H1 (cell line): Measurements from ENCODE around the gene KAT8. TPM values are rescaled to one million over a fixed set of nuclear protein-coding genes. Genes with fewer than 3 reads are reported as not detected.

ENCODE experiments used
- CTCF ChIA-PET: fragments of 300-600 bp; sonication (Branson Sonifier 250); formaldehyde crosslinking; loops from one replicate; lab custom pipeline; 2021; ENCODE audit not compliant: partially characterized antibody; lab: Charles Lee
- POLR2A ChIA-PET: fragments of 300-600 bp; sonication (Branson Sonifier 250); formaldehyde crosslinking; loops from one replicate; lab custom pipeline; 2021; ENCODE audit warnings: inconsistent platforms; ENCODE audit not compliant: partially characterized antibody; lab: Charles Lee
- DNase-seq, 2 experiments: peaks; one replicate each; pipeline versions ENCODE4 v3.0.0 to v3.0.0-alpha.2; 2010 to 2022; ENCODE audit warnings: low spot score in 2 of 2, low read depth in 1 of 2, mixed read lengths in 1 of 2
- FAIRE-seq: peaks from 2 replicates; lab custom pipeline; 2011; peaks lifted over from hg19 to GRCh38; lab: Jason Lieb, UNC
- H2AFZ ChIP-seq: 2 replicates; pipeline ENCODE4 v1.8.1; 2012; ENCODE audit warnings: low read length, inconsistent platforms
- H2AK5ac ChIP-seq: 2 replicates; pipeline ENCODE4 v1.6.1; 2013; ENCODE audit warnings: low read depth, low read length
- H2BK120ac ChIP-seq: replicated peaks from 2 replicates; pipeline ENCODE3; 2013; ENCODE audit warnings: low read depth, low read length, inconsistent platforms
- H2BK12ac ChIP-seq: 2 replicates; pipeline ENCODE4 v1.6.1; 2013; ENCODE audit warnings: low read depth, low read length
- H2BK15ac ChIP-seq: 2 replicates; pipeline ENCODE4 v1.6.1; 2013; ENCODE audit warnings: low read length
- H2BK20ac ChIP-seq: 2 replicates; pipeline ENCODE4 v1.6.1; 2013; ENCODE audit warnings: low read length
- H2BK5ac ChIP-seq: 2 replicates; pipeline ENCODE4 v1.6.1; 2013; ENCODE audit warnings: low read depth, low read length
- H3K14ac ChIP-seq: 2 replicates; pipeline ENCODE4 v1.6.1; 2013; ENCODE audit warnings: inconsistent platforms; ENCODE audit not compliant: insufficient read length
- H3K18ac ChIP-seq: 2 replicates; pipeline ENCODE4 v1.6.1; 2013; ENCODE audit warnings: low read length; ENCODE audit errors: extremely low read depth
- H3K23ac ChIP-seq: 2 replicates; pipeline ENCODE4 v1.6.1; 2013; ENCODE audit warnings: inconsistent platforms; ENCODE audit not compliant: insufficient read length
- H3K23me2 ChIP-seq: 2 replicates; pipeline ENCODE4 v1.6.1; 2013; ENCODE audit warnings: low read depth, low read length
- H3K27ac ChIP-seq: 2 replicates; pipeline ENCODE4 v1.6.1; 2011; ENCODE audit warnings: low read depth, low read length, inconsistent platforms
- H3K27me3 ChIP-seq, 4 experiments: replicated peaks in 1 of 4; 1 replicate in 1 of 4; 2 replicates in 3 of 4; pipeline versions ENCODE4 v1.6.1 to v1.8.1; 2011 to 2013; ENCODE audit warnings: low read length in 3 of 4, mild to moderate bottlenecking in 3 of 4, inconsistent platforms in 2 of 4, mixed read lengths in 2 of 4, moderate library complexity in 1 of 4; ENCODE audit not compliant: control insufficient read depth in 3 of 4, insufficient read depth in 3 of 4; ENCODE audit errors: extremely low read depth in 1 of 4
- H3K36me3 ChIP-seq, 4 experiments: 2 replicates each; pipeline versions ENCODE4 v1.6.1 to v1.8.1; 2011 to 2013; ENCODE audit warnings: mild to moderate bottlenecking in 4 of 4, low read length in 3 of 4, moderate library complexity in 2 of 4, control low read depth in 1 of 4, inconsistent platforms in 1 of 4; ENCODE audit not compliant: insufficient read depth in 4 of 4, control insufficient read depth in 2 of 4
- H3K4ac ChIP-seq: replicated peaks from 2 replicates; pipeline ENCODE3; 2013; ENCODE audit warnings: low read length, low read depth, mixed read lengths, inconsistent platforms; ENCODE audit not compliant: insufficient read length
- H3K4me1 ChIP-seq, 4 experiments: replicated peaks in 1 of 4; 1 replicate in 1 of 4; 2 replicates in 3 of 4; pipeline versions ENCODE4 v1.6.1 to v1.8.1; 2011 to 2013; ENCODE audit warnings: low read length in 3 of 4, inconsistent platforms in 2 of 4, mixed read lengths in 1 of 4; ENCODE audit not compliant: insufficient read depth in 4 of 4, control insufficient read depth in 3 of 4
- H3K4me2 ChIP-seq, 2 experiments: 2 replicates each; pipeline versions ENCODE4 v1.6.1 to v1.8.1; 2011 to 2013; ENCODE audit warnings: low read depth in 2 of 2, low read length in 2 of 2, control low read depth in 1 of 2, inconsistent platforms in 1 of 2, mild to moderate bottlenecking in 1 of 2; ENCODE audit not compliant: insufficient read depth in 1 of 2
- H3K4me3 ChIP-seq, 4 experiments: fragments of 200-600, 300-600 bp in 1 of 4; sonication (generic), shearing (Covaris generic), sonication (Bioruptor Twin) in 1 of 4; 2 replicates each; pipeline versions ENCODE4 v1.5.1 to v1.8.1; 2011 to 2016; ENCODE audit warnings: low read length in 4 of 4, low read depth in 3 of 4, control low read depth in 2 of 4, inconsistent platforms in 2 of 4, mild to moderate bottlenecking in 2 of 4, mixed read lengths in 1 of 4, moderate library complexity in 1 of 4; ENCODE audit not compliant: insufficient read depth in 2 of 4; ENCODE audit errors: extremely low read depth in 1 of 4
- H3K56ac ChIP-seq: replicated peaks from 2 replicates; pipeline ENCODE3; 2013; ENCODE audit warnings: low read depth, mild to moderate bottlenecking, mixed read lengths, low read length, inconsistent platforms; ENCODE audit not compliant: insufficient read length
- H3K79me1 ChIP-seq: 2 replicates; pipeline ENCODE4 v1.6.1; 2013; ENCODE audit warnings: low read depth, low read length, control low read depth
- H3K79me2 ChIP-seq, 2 experiments: 2 replicates each; pipeline versions ENCODE4 v1.6.1 to v1.8.1; 2012 to 2013; ENCODE audit warnings: low read length in 2 of 2, mild to moderate bottlenecking in 2 of 2, inconsistent platforms in 1 of 2; ENCODE audit not compliant: insufficient read depth in 2 of 2, control insufficient read depth in 1 of 2
- H3K9ac ChIP-seq, 4 experiments: replicated peaks in 1 of 4; 1 replicate in 1 of 4; 2 replicates in 3 of 4; pipeline versions ENCODE4 v1.6.1 to v1.8.1; 2011 to 2013; ENCODE audit warnings: low read depth in 3 of 4, low read length in 3 of 4, control low read depth in 2 of 4, mild to moderate bottlenecking in 2 of 4, moderate library complexity in 2 of 4, inconsistent platforms in 1 of 4; ENCODE audit errors: extremely low read depth in 1 of 4
- H3K9me3 ChIP-seq, 2 experiments: 2 replicates each; pipeline versions ENCODE4 v1.6.1 to v1.8.1; 2012 to 2013; ENCODE audit warnings: mild to moderate bottlenecking in 2 of 2, moderate library complexity in 2 of 2, control low read depth in 1 of 2, inconsistent platforms in 1 of 2, low read depth in 1 of 2, low read length in 1 of 2, mixed read lengths in 1 of 2; ENCODE audit not compliant: insufficient read depth in 2 of 2
- H4K20me1 ChIP-seq, 2 experiments: replicated peaks in 1 of 2; 2 replicates each; pipeline versions ENCODE3 to v1.8.1; 2011 to 2013; ENCODE audit warnings: inconsistent platforms in 2 of 2, low read length in 2 of 2, mild to moderate bottlenecking in 1 of 2; ENCODE audit not compliant: insufficient read depth in 2 of 2, control insufficient read depth in 1 of 2
- H4K5ac ChIP-seq: 2 replicates; pipeline ENCODE4 v1.6.1; 2013; ENCODE audit warnings: low read length, low read depth, mixed read lengths, inconsistent platforms; ENCODE audit not compliant: insufficient read length
- H4K8ac ChIP-seq: 2 replicates; pipeline ENCODE4 v1.8.0; 2013; ENCODE audit warnings: mild to moderate bottlenecking, moderate library complexity, low read length, inconsistent platforms; ENCODE audit not compliant: insufficient read depth; ENCODE audit errors: extremely low read depth
- H4K91ac ChIP-seq: replicated peaks from 2 replicates; pipeline ENCODE3; 2013; ENCODE audit warnings: low read length, mixed read lengths, inconsistent platforms; ENCODE audit not compliant: insufficient read length
- BRCA1 ChIP-seq: IDR thresholded peaks from 2 replicates; pipeline ENCODE4 v1.6.1; 2012; ENCODE audit warnings: low read depth, low read length, improper control_type of control experiment
- CBX5 ChIP-seq: fragments of 300-800, 300-1000 bp; sonication (generic); IDR thresholded peaks from 2 replicates; pipeline ENCODE4 v1.7.1; 2016; ENCODE audit warnings: antibody characterized with exemption, low read length, low read depth
- CHD1 ChIP-seq: IDR thresholded peaks from 2 replicates; pipeline ENCODE4 v1.6.1; 2012; ENCODE audit warnings: low read depth, low read length, improper control_type of control experiment
- CHD2 ChIP-seq: IDR thresholded peaks from 2 replicates; pipeline ENCODE4 v1.6.1; 2012; ENCODE audit warnings: low read length, improper control_type of control experiment
- EGR1 ChIP-seq: IDR thresholded peaks from 2 replicates; pipeline ENCODE4 v1.6.1; 2011; ENCODE audit warnings: low read depth, low read length, borderline replicate concordance
- GABPA ChIP-seq: IDR thresholded peaks from 2 replicates; pipeline ENCODE4 v1.6.1; 2011; ENCODE audit warnings: mild to moderate bottlenecking, low read length, moderate library complexity, borderline replicate concordance; ENCODE audit not compliant: insufficient read depth
- KDM5A ChIP-seq: fragments of 200-600 bp; IDR thresholded peaks from 2 replicates; pipeline ENCODE4 v1.7.1; 2012; ENCODE audit warnings: mild to moderate bottlenecking, low read length, inconsistent platforms, mixed read lengths
- POLR2AphosphoS5 ChIP-seq: IDR thresholded peaks from 2 replicates; pipeline ENCODE4 v1.6.1; 2011; ENCODE audit warnings: low read depth, low read length
- RAD21 ChIP-seq, 2 experiments: IDR thresholded peaks in 1 of 2; conservative IDR thresholded peaks in 1 of 2; 2 replicates each; pipeline ENCODE4 v1.6.1; 2011; ENCODE audit warnings: low read depth in 2 of 2, low read length in 2 of 2, improper control_type of control experiment in 1 of 2, inconsistent platforms in 1 of 2, mild to moderate bottlenecking in 1 of 2, moderate library complexity in 1 of 2
- RXRA ChIP-seq: IDR thresholded peaks from 2 replicates; pipeline ENCODE4 v1.6.1; 2011; ENCODE audit warnings: low read depth, mild to moderate bottlenecking, low read length, moderate library complexity; ENCODE audit not compliant: insufficient read depth
- SP4 ChIP-seq: IDR thresholded peaks from 2 replicates; pipeline ENCODE4 v1.6.1; 2012; ENCODE audit warnings: low read length, inconsistent platforms
- YY1 ChIP-seq: IDR thresholded peaks from 2 replicates; pipeline ENCODE4 v1.6.1; 2011; ENCODE audit warnings: low read depth, mild to moderate bottlenecking, low read length
- WGBS, 2 experiments: shearing (Covaris generic) in 1 of 2; methylation state at CpG; one replicate each; pipeline versions ENCODE4 v1.1.6 to v1.1.7; 2013 to 2015; ENCODE audit warnings: low lambda C conversion rate in 2 of 2, mixed read lengths in 2 of 2, inconsistent platforms in 1 of 2, low coverage in 1 of 2, missing lambda C conversion rate in 1 of 2; ENCODE audit not compliant: insufficient replicate concordance in 2 of 2, insufficient coverage in 1 of 2, insufficient read length in 1 of 2; ENCODE audit errors: extremely low coverage in 1 of 2, missing lambda C conversion rate in 1 of 2; 5-methylcytosine and 5-hydroxymethylcytosine counted together
- polyA plus RNA-seq, 7 experiments: library from polyadenylated mRNA; depleted of rRNA in 3 of 7; stranded (reverse) in 5 of 7; unstranded in 2 of 7; fragments of >200 nt in 5 of 7; fragments of 200-250 nt in 2 of 7; gene quantifications; 1 replicate in 5 of 7; 2 replicates in 1 of 7; 4 replicates in 1 of 7; pipeline versions ENCODE4 v1.2.1 to v1.2.3, GENCODE V29; 2011 to 2013; ENCODE audit warnings: missing spikeins in 2 of 7, mixed read lengths in 2 of 7
- total RNA-seq: library from RNA; stranded (reverse); fragmentation: NEBNext Ultra II Directional; extraction: Animal tissue kit (Norgen Biotek cat#: 25700); gene quantifications from 2 replicates; pipeline ENCODE4 v1.2.1, GENCODE V29; 2021

Gene KAT8
- total and polyA plus RNA-seq, 2 of the 8 experiments (the other 6 are each of a cell fraction or from before 2014, with no cell fraction given): 52.6 to 61.6 TPM

- Histone ChIP-seq H3K9ac (peak within 1 kb of the TSS; percentile 46 to 83 (median 73)), H2BK15ac (peak within 1 kb of the TSS; percentile 29; the same call in 1 of the 2 replicates), H4K5ac (peak within 1 kb of the TSS; percentile 89), H3K79me2 (peaks cover 0 to 7% of the 10 kb centered on the region in 2 experiments; a peak in 1 of 4 replicates), H2AK5ac (peak within 1 kb of the TSS; percentile 53; the same call in 1 of the 2 replicates), H3K23ac (no peak within 1 kb of the TSS), H3K4me1 (peaks cover 0 to 9% (median 3%) of the 10 kb centered on the region in 4 experiments; a peak in 4 of 7 replicates), H3K4ac (peak within 1 kb of the TSS; percentile 3), H3K27me3 (no peaks in the 10 kb centered on the region), H3K27ac (peak within 1 kb of the TSS; percentile 16; the same call in 1 of the 2 replicates), H4K20me1 (peaks cover 2 to 13% of the 10 kb centered on the region in 2 experiments), H3K79me1 (peaks cover 10% of the 10 kb centered on the region), H3K4me2 (peak within 1 kb of the TSS; percentile 85 to 91), H3K36me3 (peaks cover 0 to 11% (median 4%) of the 10 kb centered on the region in 4 experiments; a peak in 5 of 8 replicates), H3K18ac (peak within 1 kb of the TSS; percentile 87), H3K14ac (peak within 1 kb of the TSS; percentile 91), H4K8ac (peak within 1 kb of the TSS; percentile 83), H3K56ac (peak within 1 kb of the TSS; percentile 82), H2BK12ac (peak within 1 kb of the TSS; percentile 75; the same call in 1 of the 2 replicates), H3K4me3 (peak within 1 kb of the TSS; percentile 87 to 96 (median 92)), H2BK5ac (peak within 1 kb of the TSS; percentile 86; the same call in 1 of the 2 replicates), H3K23me2 (peaks cover 10% of the 10 kb centered on the region), H4K91ac (peak within 1 kb of the TSS; percentile 55), H2BK20ac (peak within 1 kb of the TSS; percentile 80; the same call in 1 of the 2 replicates), H2BK120ac (peak within 1 kb of the TSS; percentile 43), H3K9me3 (no peaks in the 10 kb centered on the region), H2AFZ (peak within 1 kb of the TSS; percentile 54)
- peak; percentile 90 to 92 for DNase-seq
- ChIA-PET POLR2A (interaction anchor here (0.7 to 4.2 kb wide), 10 partner anchors 8 to 110 kb away, joined by 3 to 26 read pairs (median 5); partner anchors contain the start of genes FUS, HSD3B7, KAT8 and ZNF646), CTCF (interaction anchor here (0.7 to 1.4 kb wide), 2 partner anchors 13 to 21 kb away, joined by 3 to 5 read pairs; partner anchors contain the start of genes ZNF646 and ZNF668)
- 2% methylated on average over 49 of the region's 69 CpGs; no CpG with 5 or more reads in 1 of the 2 experiments for WGBS, 2 experiments
- FAIRE-seq: no peak
- TF ChIP-seq RXRA (no peak), YY1 (no peak; the same call in 1 of the 2 replicates), CHD1 (no peak), GABPA (no peak), POLR2AphosphoS5 (no peak), CHD2 (0 out of 2 replicates have a peak, but pooled peaks have one; percentile 12), BRCA1 (no peak), RAD21 (IDR thresholded peaks at IDR 0.05 in 1 of 2, conservative IDR thresholded peaks at IDR 0.05 in 1 of 2; ENCODE audit: low read depth in 2 of 2, low read length in 2 of 2) (no peak), KDM5A (no peak), SP4 (no peak), CBX5 (no peak), EGR1 (no peak)
Observed at GRCh38 chr16:31094424-31095120, 22.9 kb upstream of the KAT8 start, which contains the start of gene VKORC1. VKORC1 (minus strand) TSS chr16:31094797; CDS start chr16:31094729, 68 bp downstream.
